Activated T-cell treated with anti-CD3 and anti-CD28 coated beads for 1 hour (primary cell): ENCODE data around the gene KRTAP10-12.

Experiments
- DNase-seq: peaks from one replicate; pipeline ENCODE4 v3.0.0-alpha.2; 2020; ENCODE audit warnings: low read depth

The KRTAP10-12 gene

DNA sequence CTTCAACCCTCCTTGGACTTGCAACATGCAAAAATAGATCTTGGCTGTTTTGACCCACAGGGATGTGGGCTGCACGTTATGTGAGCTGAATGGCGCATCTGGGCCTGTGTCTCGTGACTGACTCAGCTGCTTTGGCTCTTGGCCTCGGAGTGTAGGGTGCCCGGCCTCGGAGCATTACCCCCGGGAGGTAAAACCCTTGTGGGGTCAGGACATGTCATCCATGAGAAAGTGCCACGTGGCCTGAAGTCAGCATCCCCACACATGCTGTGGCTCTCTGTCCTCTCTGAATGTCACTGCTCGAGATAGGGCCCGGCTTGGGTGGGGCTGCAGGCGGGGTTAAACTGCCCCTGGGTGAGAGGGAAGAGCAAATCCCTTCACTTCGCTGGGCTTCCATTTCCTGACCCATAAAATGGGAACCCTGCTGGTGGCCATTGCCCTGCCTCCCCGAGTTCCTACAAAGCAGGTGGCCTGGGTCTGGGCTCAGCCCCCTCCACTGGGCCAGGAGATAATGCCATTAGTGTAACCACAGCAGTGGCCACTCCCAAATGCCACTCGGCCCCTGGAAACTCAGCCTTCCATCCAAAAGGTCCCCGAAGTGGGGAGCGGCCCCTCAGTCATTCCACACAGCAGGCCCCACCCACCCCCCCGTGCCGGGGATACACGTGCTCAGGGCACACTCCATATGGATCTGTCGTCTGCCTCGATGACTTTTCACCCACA, 37.2 kb downstream of the KRTAP10-12 start:
- no peak for DNase-seq

DNA sequence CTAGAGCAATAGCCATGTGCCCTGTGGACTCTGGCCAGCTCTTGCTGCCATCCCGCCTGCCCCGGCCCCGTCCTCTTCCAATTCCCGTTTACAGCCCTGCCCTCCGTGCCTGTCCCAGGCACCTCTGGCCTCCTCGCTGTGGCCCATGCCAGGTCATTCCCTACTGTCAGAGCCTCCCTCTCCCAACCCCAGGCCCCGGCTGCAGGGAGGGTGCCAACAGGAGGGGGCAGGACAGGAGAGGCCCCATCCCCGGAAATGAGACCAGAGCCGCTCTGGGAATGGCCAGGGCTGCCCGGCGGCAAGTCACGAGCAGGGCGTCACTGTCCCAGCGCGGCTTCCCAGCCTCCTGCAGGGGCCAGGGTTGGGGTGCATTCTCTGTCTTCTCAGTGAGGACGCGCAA, 37.9 kb downstream of the KRTAP10-12 start:
- DNase-seq = no peak

DNA sequence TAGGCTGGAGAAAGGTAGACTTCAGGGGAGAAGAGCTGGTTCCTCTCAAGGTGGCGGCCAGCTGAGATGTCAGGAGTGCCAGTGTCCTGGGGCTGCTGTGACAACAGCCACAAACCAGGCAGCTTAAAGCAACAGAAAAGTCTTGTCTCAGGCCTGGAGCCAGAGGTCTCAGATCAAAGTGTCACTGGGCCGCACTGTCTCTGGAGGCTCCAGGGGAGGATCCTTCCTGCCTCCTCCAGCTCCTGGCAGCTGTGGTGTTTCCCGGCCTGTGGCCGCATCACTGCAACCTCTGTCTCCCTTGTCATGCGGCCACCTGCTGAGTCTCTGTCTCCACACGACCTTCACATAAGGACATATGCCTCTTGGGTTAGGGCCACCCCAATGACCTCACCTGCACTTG, 38.8 kb downstream of the KRTAP10-12 start:
- no peak for DNase-seq

DNA sequence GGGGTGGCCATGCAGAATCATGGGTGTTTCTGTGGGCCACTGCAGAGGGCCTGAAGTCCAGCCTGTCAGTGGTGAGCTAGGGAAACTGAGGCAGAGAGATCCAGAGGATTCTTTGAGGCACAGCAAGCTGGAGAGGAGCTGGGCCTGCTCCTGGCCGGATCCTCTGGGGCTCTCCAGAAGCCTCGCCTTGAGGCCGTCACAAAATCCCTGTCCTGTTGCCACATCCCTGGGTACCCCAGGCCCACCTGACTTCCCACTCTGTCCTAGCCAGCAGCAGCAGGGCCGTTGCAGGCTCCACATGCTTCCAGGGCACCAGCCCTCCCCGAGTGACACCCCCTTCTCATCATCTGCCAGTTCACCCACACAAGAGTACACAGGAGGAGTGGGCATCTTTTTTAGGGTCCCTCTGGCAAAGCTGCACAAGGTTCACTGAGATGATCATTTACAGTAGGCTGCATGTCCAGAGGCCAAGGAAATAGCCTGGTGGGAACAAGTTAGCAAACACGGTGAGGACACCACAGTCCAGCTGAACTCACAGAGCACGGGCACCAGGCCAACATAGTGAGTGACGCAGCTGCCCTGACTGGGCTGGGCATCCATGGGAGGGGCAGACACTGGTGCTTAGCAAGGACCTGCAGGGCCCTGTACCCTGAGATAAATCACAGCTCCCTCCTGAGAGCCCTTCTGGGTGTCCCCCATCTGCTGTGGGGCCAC, 39.5 kb downstream of the KRTAP10-12 start:
- DNase-seq = no peak

GRCh38 chr21:44737706-44738354, 40.9 kb downstream of the KRTAP10-12 start:
- no peak for DNase-seq

DNA sequence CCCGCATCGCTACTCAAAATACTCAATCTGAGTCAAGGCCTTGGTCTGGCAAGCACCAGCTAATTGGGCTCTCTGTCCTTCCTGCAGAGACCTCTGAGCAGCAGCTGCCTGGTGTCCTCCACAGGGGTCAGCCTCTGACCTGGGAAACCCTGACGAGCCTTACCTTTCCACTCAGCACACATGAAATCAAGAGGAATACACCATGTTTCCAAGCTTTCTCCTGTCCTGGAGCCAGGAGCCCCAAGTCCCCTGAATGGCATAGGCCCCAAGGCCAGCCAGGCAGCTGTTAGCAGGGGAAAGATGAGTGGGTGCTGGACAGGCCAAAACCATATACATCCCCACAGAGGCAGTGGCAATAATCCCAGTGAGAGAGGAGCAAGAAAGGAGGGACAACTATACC, 41.6 kb downstream of the KRTAP10-12 start:
- DNase-seq = no peak

GRCh38 chr21:44739316-44739715, 42.3 kb downstream of the KRTAP10-12 start:
- DNase-seq = no peak

DNA sequence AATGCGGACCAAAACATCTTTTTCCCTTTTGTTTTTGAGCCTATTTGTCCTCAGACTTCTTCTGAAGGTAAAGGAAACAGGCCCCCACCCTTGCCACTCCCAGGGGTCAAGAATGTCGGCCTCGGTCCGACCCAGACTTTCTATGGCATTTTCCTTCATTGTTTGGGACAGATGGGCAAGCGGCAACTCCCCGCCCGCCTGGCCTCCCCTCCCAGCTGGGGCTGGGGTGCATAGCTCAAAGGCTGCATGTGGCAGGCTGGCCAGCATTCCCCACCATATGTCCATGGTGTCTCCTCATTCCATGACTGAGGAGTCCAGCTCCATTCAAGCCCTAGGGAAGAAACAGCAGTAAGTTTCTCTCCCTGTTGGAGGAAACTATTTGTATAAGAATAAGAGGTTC, 43.8 kb downstream of the KRTAP10-12 start:
- no peak for DNase-seq

GRCh38 chr21:44741921-44742320, 44.9 kb downstream of the KRTAP10-12 start:
- no peak for DNase-seq

GRCh38 chr21:44742418-44743153, 45.6 kb downstream of the KRTAP10-12 start:
- DNase-seq = no peak
